ENCODE data around the gene GSX2. TPM values are rescaled to one million over a fixed set of nuclear protein-coding genes. Genes with fewer than 3 reads are reported as not detected.

The GSX2 gene
- total and polyA plus RNA-seq, 2 of the 8 experiments (the other 6 are each of a cell fraction or from before 2014, with no cell fraction given), result not detected

- no peak for TF ChIP-seq RAD21 (IDR thresholded peaks at IDR 0.05 in 1 of 2, conservative IDR thresholded peaks at IDR 0.05 in 1 of 2; ENCODE audit: low read depth in 2 of 2, low read length in 2 of 2)
- TF ChIP-seq BCL11A (IDR thresholded peaks at IDR 0.05; ENCODE audit: low read depth in 2 of 2, low read length in 2 of 2), result no peak
- no peak for TF ChIP-seq BACH1 (IDR thresholded peaks at IDR 0.05; ENCODE audit: low read length)
- TF ChIP-seq JUND (IDR thresholded peaks at IDR 0.05; ENCODE audit: low read length), result no peak
- TF ChIP-seq POU5F1 (IDR thresholded peaks at IDR 0.05; ENCODE audit: low read depth, low read length), result no peak
- no peak for TF ChIP-seq RFX5 (IDR thresholded peaks at IDR 0.05; ENCODE audit: borderline replicate concordance, low read depth, low read length)
- TF ChIP-seq SIN3A (conservative IDR thresholded peaks at IDR 0.05 in 1 of 2, IDR thresholded peaks at IDR 0.05 in 1 of 2; ENCODE audit: low read depth in 1 of 2, low read length in 2 of 2), result peak in 1 of 2 experiments; percentile 88; a peak in 2 of 4 replicates
- TF ChIP-seq KDM4A (IDR thresholded peaks at IDR 0.05; ENCODE audit: low read depth, low read length, severe bottlenecking), result no peak
- no peak for TF ChIP-seq TEAD4 (IDR thresholded peaks at IDR 0.05; ENCODE audit: low read depth, low read length)
- TF ChIP-seq USF2 (IDR thresholded peaks at IDR 0.05; ENCODE audit: low read length), result no peak
- no peak for TF ChIP-seq CBX8 (IDR thresholded peaks at IDR 0.05; ENCODE audit: borderline replicate concordance, low read depth, low read length)
- peak; percentile 66 for TF ChIP-seq BRCA1 (IDR thresholded peaks at IDR 0.05; ENCODE audit: low read depth, low read length)
- no peak for TF ChIP-seq SIX5 (IDR thresholded peaks at IDR 0.05; ENCODE audit: low read depth, low read length)
- TF ChIP-seq CBX5 (IDR thresholded peaks at IDR 0.05; ENCODE audit: low read depth, low read length), result no peak
- TF ChIP-seq CHD2 (IDR thresholded peaks at IDR 0.05; ENCODE audit: low read length), result peak; percentile 92
- TF ChIP-seq TBP (IDR thresholded peaks at IDR 0.05; ENCODE audit: low read depth, low read length), result 0 out of 2 replicates have a peak, but pooled peaks have one; percentile 49
- 0 out of 2 replicates have a peak, but pooled peaks have one; percentile 23 for TF ChIP-seq KDM5A (IDR thresholded peaks at IDR 0.05; ENCODE audit: low read length)
- peak; percentile 81 for TF ChIP-seq TAF1 (IDR thresholded peaks at IDR 0.05; ENCODE audit: low read depth, low read length)
- no peak for TF ChIP-seq SRF (IDR thresholded peaks at IDR 0.05; ENCODE audit: low read depth, low read length)
- no peak for TF ChIP-seq RNF2 (IDR thresholded peaks at IDR 0.05; ENCODE audit: borderline replicate concordance, low read depth, low read length, missing control alignments, poor library complexity, severe bottlenecking)
- no peak for TF ChIP-seq E2F6 (IDR thresholded peaks at IDR 0.05)
- no peak for TF ChIP-seq NRF1 (IDR thresholded peaks at IDR 0.05; ENCODE audit: low read depth, low read length)
- peak in 1 of 2 experiments; percentile 61; a peak in 1 of 3 replicates for TF ChIP-seq POLR2A (IDR thresholded peaks at IDR 0.05; ENCODE audit: control extremely low read depth in 1 of 2, low read depth in 2 of 2, low read length in 2 of 2)
Measured at GRCh38 chr4:54064317-54065111, 35.4 kb upstream of the GSX2 start, which contains the start of gene CHIC2 (continued).

Measured in H1 (cell line).